CMK (cell line): ENCODE data around the gene TIGAR.

ENCODE experiments used
- DNase-seq: peaks from one replicate; pipeline ENCODE4 v3.0.0-alpha.2; 2010; ENCODE audit warnings: low read depth

Gene TIGAR, protein sequence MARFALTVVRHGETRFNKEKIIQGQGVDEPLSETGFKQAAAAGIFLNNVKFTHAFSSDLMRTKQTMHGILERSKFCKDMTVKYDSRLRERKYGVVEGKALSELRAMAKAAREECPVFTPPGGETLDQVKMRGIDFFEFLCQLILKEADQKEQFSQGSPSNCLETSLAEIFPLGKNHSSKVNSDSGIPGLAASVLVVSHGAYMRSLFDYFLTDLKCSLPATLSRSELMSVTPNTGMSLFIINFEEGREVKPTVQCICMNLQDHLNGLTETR

DNA sequence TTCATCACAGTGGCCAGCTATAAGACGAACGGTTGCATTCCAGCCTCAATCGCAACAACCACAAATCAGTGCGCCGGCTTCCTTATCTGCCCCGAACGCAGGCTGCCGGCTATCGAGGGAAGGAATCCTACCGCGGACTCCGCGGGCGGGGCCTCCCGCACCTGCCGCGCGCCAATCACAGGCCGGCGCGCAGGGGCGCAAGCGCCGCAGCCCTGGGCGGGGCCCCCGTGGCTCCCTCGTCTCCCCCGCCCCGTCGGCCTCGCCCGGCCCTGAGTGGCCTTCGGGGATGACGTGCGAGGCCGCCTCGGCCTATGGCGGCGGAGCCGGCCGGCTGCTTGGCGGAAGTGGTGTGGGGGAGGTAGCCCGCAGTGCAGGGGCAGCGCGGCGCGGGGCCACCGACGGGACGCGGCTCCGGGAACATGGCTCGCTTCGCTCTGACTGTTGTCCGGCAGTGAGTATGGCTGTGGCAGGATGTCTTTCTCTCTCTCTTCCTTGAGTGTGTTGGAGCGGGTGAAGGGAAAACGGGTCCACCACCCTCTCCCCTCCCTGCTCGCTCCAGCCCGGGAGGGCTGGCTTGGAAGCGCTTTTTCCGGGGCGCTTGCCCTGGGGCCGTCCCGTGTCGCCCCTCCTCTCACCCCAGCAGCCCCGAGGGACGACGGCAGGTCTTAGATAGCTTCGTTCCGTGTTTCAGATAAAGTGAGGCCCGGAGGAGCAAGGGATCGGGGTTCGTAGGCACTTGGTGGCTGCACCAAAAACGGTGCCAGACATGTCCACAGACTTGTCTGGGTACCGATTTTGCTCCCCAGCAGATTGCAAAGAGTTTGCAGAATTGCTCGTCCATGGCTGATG lies at the start of gene TIGAR:
Gene TIGAR (plus strand): TSS at position 361 of the 849 bp plus-strand sequence. CDS start 59 bp downstream, at position 420.
- DNase-seq = peak; percentile 88

DNA sequence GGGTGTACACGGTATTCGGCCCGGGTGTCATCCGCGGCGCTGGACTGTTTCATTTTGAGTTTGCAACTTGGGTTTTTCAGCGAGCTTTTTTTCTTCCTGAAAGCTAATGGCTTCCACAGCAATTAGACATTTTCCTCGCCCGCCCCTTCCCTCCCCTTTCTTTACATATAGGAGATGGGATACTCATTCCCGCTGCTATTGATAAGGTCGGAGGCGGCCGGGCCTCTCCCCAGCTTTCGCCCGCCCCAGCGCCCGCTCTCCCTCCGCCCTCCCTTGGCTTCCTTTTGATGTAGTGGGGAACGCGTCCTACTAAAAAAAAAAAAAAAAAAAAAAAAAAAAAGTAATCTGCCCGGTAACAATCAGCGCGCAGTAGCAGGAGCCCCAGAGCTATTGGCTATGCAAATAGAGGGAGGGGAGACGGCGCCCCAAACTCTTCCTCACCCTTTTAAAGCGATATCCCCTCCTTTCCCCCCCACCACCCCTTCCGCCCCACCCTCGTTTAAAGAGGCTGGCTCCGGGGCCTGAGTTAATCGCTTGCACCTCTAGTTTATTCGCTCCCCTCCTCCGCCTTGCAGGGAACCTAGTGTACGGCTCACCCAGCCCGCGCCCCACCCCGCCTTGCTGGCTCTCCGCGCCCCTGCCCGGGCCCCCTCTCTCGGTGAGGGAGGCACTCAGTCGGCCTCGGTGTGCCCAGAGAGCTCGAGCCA lies 49.1 kb upstream of the TIGAR start:
- DNase-seq = peak; percentile 77

DNA sequence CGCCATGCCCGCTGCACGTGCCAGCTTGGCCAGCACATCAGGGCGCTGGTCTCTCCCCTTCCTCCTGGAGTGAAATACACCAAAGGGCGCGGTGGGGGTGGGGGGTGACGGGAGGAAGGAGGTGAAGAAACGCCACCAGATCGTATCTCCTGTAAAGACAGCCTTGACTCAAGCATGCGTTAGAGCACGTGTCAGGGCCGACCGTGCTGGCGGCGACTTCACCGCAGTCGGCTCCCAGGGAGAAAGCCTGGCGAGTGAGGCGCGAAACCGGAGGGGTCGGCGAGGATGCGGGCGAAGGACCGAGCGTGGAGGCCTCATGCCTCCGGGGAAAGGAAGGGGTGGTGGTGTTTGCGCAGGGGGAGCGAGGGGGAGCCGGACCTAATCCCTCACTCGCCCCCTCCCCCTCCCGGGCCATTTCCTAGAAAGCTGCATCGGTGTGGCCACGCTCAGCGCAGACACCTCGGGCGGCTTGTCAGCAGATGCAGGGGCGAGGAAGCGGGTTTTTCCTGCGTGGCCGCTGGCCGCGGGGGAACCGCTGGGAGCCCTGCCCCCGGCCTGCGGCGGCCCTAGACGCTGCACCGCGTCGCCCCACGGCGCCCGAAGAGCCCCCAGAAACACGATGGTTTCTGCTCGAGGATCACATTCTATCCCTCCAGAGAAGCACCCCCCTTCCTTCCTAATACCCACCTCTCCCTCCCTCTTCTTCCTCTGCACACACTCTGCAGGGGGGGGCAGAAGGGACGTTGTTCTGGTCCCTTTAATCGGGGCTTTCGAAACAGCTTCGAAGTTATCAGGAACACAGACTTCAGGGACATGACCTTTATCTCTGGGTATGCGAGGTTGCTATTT lies 48.4 kb upstream of the TIGAR start:
- peak; percentile 65 for DNase-seq

DNA sequence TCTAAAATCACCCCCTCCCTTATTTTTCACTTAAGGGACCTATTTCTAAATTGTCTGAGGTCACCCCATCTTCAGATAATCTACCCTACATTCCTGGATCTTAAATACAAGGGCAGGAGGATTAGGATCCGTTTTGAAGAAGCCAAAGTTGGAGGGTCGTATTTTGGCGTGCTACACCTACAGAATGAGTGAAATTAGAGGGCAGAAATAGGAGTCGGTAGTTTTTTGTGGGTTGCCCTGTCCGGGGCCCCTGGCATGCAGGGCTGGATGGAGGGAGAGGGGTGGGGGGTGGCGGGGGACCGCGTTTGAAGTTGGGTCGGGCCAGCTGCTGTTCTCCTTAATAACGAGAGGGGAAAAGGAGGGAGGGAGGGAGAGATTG lies 47.8 kb upstream of the TIGAR start:
- no peak for DNase-seq

DNA sequence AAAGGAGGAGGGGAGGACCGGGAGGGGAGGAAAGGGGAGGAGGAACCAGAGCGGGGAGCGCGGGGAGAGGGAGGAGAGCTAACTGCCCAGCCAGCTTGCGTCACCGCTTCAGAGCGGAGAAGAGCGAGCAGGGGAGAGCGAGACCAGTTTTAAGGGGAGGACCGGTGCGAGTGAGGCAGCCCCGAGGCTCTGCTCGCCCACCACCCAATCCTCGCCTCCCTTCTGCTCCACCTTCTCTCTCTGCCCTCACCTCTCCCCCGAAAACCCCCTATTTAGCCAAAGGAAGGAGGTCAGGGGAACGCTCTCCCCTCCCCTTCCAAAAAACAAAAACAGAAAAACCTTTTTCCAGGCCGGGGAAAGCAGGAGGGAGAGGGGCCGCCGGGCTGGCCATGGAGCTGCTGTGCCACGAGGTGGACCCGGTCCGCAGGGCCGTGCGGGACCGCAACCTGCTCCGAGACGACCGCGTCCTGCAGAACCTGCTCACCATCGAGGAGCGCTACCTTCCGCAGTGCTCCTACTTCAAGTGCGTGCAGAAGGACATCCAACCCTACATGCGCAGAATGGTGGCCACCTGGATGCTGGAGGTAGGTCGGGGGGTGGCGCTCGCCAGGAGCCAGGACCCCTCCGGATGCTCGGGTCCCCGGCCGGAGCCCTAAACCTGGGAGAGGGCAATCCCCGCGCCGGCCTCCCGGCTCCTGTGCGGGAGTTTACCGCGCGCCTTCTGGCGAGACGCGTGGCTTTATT lies 47.2 kb upstream of the TIGAR start, which contains the start of gene CCND2:
Gene CCND2 (plus strand): TSS at position 111 of the 744 bp plus-strand sequence. CDS start 279 bp downstream, at position 390.
- peak; percentile 72 for DNase-seq

DNA sequence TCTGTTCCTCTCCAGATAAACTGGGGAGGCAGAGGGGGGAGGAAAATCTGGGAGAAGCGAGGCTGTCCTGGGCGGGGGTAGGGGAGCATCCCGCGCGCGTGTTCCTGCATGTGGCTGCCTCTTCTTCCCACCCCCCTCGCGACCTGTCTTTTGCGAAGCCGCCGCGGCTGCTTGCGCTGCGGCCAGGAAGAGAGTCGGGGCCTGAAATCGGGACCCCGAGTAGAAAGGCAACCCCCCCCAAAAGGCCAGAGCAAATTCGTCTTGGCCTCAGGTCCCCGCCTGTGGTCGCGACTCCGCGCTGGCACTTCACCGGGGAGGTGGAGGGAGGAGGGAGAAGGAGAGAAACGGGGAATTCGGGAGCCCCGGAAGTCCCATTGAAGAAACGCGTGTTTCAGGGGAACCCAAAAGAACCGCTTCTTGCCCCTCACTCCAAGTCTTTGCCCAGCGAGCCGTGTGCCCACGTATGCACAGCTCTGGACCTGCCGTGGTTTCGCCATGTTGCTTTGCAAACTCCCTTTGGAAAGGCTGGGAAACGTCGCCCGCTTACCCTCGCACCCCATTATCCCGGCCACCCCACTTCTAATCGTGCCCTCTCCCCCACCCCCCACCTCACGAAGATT lies 46.5 kb upstream of the TIGAR start:
- no peak for DNase-seq

DNA sequence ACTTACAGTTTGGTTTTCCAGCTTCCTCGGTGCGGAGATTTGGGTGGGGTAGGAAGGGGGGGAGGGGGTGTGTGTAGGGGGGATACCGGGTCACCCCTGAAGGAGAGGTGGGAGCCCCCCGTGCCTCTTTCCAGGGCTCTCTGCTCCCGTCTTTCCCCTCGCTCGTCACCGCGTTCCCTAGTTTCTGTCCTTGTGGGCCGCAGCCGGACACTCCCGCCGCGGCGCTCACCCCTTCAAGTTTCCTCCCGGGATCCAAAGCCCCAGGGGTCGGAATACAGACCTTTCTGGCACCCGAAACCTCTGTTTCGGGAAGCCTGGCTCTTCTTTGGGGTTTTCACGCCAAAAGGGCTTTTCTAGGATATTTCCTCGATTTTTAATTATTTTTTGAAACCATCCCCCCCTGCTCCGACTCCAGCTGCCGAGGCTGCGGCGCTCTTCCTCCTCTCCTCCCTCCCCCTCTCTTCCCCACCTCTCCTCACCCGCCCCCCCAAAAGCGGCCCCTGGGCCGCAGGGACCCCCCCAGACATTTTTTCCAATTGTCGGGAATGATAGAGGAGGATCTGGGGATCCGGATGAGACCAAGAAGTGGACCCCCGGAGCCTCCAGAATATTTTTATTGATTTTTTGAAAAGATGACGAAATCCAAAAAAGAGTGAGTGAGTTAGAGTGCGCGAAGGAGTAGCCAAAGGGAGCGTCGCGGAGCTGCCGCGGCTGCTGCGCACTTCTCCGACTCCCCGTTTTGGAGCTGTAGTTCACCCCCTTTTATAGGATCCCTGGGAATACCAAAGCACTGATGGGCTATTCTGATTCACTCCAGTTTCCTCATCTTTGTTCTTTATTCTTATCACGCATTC lies 45.8 kb upstream of the TIGAR start:
- DNase-seq = no peak

DNA sequence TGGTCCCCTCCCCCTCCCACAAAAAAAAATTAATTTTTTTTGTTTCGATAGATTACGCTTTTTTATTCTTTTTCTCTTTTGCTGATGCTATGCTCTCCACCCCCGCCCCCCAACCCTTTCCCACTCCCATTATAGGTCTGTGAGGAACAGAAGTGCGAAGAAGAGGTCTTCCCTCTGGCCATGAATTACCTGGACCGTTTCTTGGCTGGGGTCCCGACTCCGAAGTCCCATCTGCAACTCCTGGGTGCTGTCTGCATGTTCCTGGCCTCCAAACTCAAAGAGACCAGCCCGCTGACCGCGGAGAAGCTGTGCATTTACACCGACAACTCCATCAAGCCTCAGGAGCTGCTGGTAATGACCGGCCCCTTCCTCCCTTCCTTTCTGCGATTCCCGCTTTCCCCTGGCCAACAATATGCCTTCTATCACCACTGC lies 45.1 kb upstream of the TIGAR start:
- no peak for DNase-seq

DNA sequence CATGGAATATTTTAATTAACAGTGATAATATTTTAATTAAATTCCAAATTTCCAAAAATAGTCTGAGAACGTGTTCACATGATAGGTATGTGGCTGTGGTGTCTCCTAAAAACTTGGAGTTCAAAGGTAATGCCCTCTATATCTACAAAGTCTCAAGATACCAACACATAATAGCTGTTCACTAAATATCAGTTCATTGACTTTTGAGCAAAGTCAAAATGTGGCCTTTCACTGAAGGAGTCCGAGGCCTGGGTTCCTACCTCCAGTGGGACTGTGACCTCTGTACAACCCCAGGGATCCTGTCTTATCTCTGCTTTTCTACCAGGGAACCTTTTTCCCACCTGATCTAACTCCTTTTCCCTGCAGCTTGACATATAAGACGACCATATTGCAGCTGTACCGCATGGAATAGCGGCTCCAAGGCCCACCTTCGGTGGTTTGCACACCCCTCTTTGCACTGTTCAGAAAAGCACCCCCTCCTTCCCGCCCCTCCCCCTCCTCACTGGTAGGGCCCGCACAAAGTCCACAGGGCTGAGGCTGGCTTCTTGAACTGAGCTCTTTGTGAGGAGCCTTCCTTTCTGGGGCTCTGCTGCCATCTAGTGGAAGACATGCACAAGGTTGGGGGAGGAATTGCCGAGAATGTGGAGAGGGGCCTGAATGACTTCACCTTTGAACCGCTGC lies 44.3 kb upstream of the TIGAR start:
- DNase-seq = peak; percentile 80

DNA sequence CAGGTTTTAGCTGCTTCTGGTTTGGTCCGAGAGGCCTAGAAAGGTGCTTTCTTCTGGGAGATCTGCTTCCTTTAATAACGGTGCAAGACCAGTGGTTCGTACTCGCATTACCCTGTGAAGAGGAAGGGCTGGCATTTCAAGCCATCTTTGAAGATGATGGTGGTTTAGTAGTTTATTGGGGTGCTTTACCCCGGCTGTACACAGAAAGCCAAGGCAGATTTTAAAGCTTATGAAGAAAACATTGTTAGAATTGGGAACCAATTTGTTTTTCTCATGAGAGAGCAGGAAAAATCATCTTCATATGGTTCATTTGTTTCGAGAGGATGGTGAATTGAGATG lies 43.8 kb upstream of the TIGAR start:
- no peak for DNase-seq

DNA sequence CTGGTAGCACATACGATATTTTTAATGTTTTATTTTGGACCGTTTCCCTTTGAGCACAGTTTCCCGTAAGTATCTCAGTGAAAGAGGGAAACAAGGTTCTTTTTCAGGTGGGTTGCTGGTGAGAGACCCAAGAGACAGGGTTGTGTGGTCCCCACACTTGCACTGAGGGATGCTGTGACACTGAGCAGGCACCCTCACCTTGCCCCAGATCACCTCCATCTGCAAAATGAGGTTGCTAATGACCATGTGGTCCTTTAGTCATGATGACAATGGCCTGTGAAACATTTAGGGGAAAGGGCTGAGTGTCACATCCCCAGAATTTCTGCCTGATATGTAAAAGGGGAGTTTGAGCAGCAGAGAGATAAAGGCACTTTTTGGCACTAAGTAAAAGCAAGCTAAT lies 43.2 kb upstream of the TIGAR start:
- DNase-seq = no peak

DNA sequence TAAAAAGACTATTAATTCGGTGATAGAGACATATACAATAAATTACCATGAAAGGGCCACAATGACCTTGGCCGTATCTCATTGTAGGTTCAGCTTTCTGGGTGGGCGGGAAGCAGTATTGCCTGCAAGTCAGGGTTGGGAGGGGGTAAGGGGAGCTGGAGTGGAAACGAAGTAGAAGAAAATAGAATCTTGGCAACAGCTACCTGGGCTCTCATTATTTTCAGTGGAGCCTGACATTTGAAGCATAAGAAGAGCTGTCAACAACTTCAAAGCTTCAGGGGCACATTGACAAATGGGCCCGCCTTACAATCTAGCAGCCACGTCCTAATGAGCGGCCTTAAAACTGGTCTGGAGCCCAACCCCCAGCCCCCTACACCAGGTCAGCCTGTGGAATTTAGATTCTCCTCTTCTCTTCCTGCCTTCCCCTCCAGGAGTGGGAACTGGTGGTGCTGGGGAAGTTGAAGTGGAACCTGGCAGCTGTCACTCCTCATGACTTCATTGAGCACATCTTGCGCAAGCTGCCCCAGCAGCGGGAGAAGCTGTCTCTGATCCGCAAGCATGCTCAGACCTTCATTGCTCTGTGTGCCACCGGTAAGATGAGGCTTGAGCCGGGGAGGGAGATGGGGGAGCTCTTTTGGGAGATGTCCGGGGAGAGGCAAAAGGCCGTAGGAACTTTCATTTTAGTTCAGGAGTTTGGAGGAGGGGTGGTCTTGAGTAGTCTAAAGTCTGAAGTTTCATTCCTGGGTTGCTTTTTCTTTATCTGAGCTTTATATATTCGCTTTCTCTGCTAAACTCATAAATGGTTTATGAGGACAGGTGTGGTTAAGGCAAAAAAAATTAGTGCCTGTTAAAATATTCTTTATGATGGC lies 42.5 kb upstream of the TIGAR start:
- no peak for DNase-seq

DNA sequence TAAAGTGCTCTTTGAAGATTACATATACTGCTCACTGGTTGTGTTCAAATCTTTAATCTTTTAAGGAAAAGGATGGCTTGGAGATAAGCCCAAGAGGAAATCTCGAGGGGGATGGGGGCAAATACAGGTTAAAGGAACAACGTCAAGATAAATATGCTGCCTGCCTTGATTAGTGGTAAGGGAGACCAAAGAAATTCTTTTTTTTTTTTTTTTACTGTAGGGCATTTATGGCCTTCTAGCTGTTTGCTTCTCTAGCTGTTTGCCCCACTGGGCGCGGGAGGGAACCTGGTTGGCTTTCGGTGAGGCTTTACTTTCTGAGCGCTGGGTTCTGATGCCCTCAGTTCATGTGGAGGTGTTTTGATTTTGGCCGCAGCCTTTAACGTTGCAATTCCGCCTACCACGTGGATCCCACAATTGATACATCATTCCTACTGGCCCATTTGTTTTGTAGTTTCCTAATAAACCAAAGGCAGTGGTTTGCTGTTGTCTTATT lies 41.8 kb upstream of the TIGAR start:
- no peak for DNase-seq

DNA sequence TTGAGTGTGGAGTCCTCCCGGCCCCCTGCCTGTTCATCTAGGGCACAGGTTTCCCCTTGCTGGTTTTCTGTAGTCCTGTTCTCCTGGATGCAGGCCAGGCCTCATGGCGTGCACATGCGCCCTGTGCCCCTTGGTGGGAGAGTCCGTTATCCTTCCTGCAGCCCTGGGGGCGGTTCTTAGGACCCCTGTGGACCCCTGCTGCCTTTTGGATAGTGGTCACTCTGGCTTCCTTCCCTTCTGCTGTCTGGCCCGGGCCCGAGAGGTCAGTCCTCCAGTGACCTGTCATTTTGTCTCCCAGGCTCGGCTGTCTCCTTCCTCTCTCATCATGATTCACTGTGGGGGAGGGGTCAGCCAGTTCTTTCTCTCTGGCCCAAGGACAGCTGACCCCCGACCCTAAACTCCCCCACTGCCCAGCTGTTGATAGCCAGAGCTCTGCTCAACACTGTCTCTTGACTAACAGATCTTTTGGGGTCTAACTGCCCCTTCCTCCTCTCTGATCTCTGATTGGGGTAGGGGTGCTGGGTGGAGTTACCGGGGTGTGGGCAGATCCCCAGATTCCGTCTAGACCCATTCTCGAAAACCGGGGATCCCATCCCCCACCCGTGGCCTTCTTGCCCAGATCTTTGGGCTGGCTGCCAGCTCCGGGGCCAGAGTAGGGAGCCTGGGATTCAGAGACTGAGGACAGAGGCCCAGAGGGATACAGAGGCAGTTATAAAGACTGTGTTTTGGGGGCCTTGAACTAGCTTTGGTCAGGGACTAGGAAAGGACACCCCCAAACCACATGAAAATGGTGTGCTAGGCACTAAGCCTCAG lies 40.5 kb upstream of the TIGAR start:
- no peak for DNase-seq

DNA sequence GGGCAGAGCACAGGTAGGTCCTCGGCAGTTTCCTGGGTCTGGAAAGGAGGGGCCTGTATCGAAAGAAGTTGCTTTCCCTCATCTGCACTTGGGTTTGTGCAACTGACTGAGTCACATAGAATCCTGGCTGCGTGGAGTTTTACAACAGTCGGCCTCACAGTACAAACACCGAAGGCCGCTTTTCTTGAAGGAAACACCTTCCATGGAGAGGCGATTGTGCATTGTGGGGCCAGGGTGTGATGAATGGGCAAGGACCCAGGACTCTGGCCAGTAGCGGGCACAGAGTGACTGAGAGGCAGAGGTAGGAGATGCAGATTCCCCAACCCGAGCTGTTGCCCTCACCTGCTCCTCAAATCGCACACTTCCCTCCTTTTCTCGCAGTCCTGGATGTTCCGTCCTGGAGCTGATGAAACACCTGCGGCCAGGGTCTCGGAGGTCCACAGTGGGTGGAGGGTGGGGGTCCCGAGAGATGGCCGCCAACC lies 39.8 kb upstream of the TIGAR start:
- DNase-seq = no peak

DNA sequence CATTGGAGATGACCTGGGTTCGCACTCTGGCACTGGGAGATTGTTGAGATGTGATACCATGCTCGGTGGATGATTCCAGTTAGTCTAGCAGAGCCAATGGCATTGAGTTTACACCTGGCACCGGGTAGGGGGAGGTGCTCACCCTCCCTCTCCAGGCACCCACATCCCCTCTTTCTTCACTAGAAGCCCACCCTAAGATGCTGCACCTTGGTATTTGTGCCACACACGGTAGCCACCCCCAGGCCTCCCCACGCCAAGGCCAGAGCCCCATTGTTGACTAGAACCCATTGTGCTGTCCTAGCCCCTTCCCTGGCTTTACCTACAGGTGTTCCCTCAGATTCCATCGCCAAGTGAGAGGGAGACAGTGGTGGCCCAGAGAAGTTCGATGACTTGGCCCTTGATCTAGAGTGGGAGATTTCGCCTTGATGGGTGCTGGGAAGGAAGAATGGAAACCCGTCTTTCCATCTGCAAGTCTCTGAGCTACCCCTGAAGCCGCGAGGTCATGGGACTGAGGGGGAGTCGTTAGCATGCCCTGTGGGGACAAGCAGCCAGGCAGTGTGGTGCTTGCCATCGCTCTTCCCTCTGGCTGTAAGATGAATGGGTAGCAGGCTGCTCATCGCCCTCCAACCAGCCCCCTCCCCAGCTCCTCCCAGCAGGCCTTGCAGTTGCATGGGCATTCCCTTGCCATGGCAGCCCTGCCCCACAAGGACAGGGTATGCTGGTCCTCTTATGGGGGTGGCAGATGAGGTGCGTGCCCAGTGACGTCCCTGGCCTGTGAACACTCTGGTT lies 38.7 kb upstream of the TIGAR start:
- DNase-seq = no peak
